K562 (cell line): ENCODE measurements around the gene MTA2. TPM values are rescaled to one million over a fixed set of nuclear protein-coding genes. Genes with fewer than 3 reads are reported as not detected.

Source experiments
- CSDE1 ChIP-seq, 2 experiments: fragments of 450-650 bp; IDR thresholded peaks; 2 replicates each; pipeline ENCODE4 v1.6.1; 2016; ENCODE audit warnings: mild to moderate bottlenecking in 1 of 2
- FOS ChIP-seq: IDR thresholded peaks from 3 replicates; pipeline ENCODE4 v1.6.1; 2011; ENCODE audit not compliant: insufficient read length; ENCODE audit errors: extremely low read depth
- GABPB1 ChIP-seq: sonication (generic); formaldehyde crosslinking; IDR thresholded peaks from 2 replicates; pipeline ENCODE4 v1.8.0; 2022; ENCODE audit warnings: mild to moderate bottlenecking, missing genetic modification reagents
- HLTF ChIP-seq: fragments of 450-650 bp; IDR thresholded peaks from 2 replicates; pipeline ENCODE4 v1.6.1; 2016
- LEF1 ChIP-seq: fragments of 450-650 bp; IDR thresholded peaks from 2 replicates; pipeline ENCODE4 v1.6.1; 2016; ENCODE audit warnings: mild to moderate bottlenecking
- MCM5 ChIP-seq: fragments of 450-650 bp; IDR thresholded peaks from 2 replicates; pipeline ENCODE4 v1.6.1; 2016; ENCODE audit warnings: low read depth
- MCM7 ChIP-seq, 2 experiments: fragments of 450-650 bp; IDR thresholded peaks; 2 replicates each; pipeline ENCODE4 v1.6.1; 2016 to 2018
- MXI1 ChIP-seq: IDR thresholded peaks from 2 replicates; pipeline ENCODE4 v1.6.1; 2011; ENCODE audit warnings: low read depth, mild to moderate bottlenecking, improper control_type of control experiment, low read length
- NEUROD1 ChIP-seq: fragments of 150-350 bp; IDR thresholded peaks from 2 replicates; pipeline ENCODE4 v1.6.1; 2014; ENCODE audit warnings: borderline replicate concordance, low read length, low read depth; ENCODE audit not compliant: partially characterized antibody
- POLR2G ChIP-seq: fragments of 200-400 bp; formaldehyde crosslinking; IDR thresholded peaks from 2 replicates; pipeline ENCODE4 v1.6.1; 2017; ENCODE audit warnings: low read depth, mild to moderate bottlenecking, antibody characterized with exemption, low read length, moderate library complexity
- RBM39 ChIP-seq: fragments of 200-400 bp; formaldehyde crosslinking; optimal IDR thresholded peaks from 2 replicates; pipeline ENCODE3; 2018; ENCODE audit warnings: low read depth, low read length
- RNF2 ChIP-seq: sonication (generic); IDR thresholded peaks from 2 replicates; pipeline ENCODE4 v1.6.1; 2016
- SMARCC2 ChIP-seq: fragments of 450-650 bp; IDR thresholded peaks from 2 replicates; pipeline ENCODE4 v1.6.1; 2017; ENCODE audit warnings: antibody characterized with exemption, moderate library complexity, mild to moderate bottlenecking, low read depth
- SPI1 ChIP-seq: IDR thresholded peaks from 2 replicates; pipeline ENCODE4 v1.6.1; 2011; ENCODE audit warnings: low read depth, low read length, control low read depth, borderline replicate concordance
- TAL1 ChIP-seq: fragments of 450-650 bp; IDR thresholded peaks from 2 replicates; pipeline ENCODE4 v1.6.1; 2016; ENCODE audit warnings: mild to moderate bottlenecking
- TCF3 ChIP-seq: sonication (generic); formaldehyde crosslinking; IDR thresholded peaks from 2 replicates; pipeline ENCODE4 v1.4.0; 2020; ENCODE audit warnings: mild to moderate bottlenecking, missing genetic modification reagents
- ZNF121 ChIP-seq: sonication (generic); formaldehyde crosslinking; conservative IDR thresholded peaks from 2 replicates; pipeline ENCODE4 v1.8.0; 2022; ENCODE audit warnings: missing genetic modification reagents
- ZNF41 ChIP-seq: fragments of 250-450 bp; sonication (Bioruptor Pico); conservative IDR thresholded peaks from 2 replicates; pipeline ENCODE4 v1.4.0; 2020; ENCODE audit warnings: mild to moderate bottlenecking
- polyA plus RNA-seq, 8 experiments: library from polyadenylated mRNA; depleted of rRNA in 4 of 8; stranded (reverse) in 5 of 8; unstranded in 3 of 8; fragments of >200 nt; fragmentation: Nextera tagmentation in 2 of 8; fragmentation: Illumina TruSeq in 1 of 8; extraction: Ambion mirVana in 2 of 8; extraction: Trizol in 1 of 8; gene quantifications; 2 replicates each; pipeline versions ENCODE4 v1.2.1 to v1.2.3, GENCODE V29; 2011 to 2014; ENCODE audit warnings: inconsistent platforms in 1 of 8, missing spikeins in 1 of 8
- total RNA-seq, 7 experiments: library from RNA; depleted of rRNA in 6 of 7; stranded (reverse); fragments of >200 nt in 6 of 7; fragmentation: Illumina TruSeq in 2 of 7; extraction: Trizol in 2 of 7; gene quantifications; 2 replicates each; pipeline versions ENCODE4 v1.2.1 to v1.2.3, GENCODE V29; 2011 to 2021; ENCODE audit warnings: low replicate concordance in 1 of 7
- TF ChIP-seq, protein P1 (sequence below): fragments of 450-650 bp; conservative IDR thresholded peaks from 2 replicates; pipeline ENCODE4 v1.6.1; 2016; ENCODE audit warnings: missing genetic modification characterization, low read depth, mild to moderate bottlenecking, control low read depth, missing compliant biosample characterization
- TF ChIP-seq, protein P2 (sequence below): fragments of 450-650 bp; formaldehyde crosslinking; IDR thresholded peaks from 2 replicates; pipeline ENCODE4 v1.4.0; 2020; ENCODE audit warnings: mild to moderate bottlenecking, mixed read lengths
- TF ChIP-seq, protein P3 (sequence below): fragments of 450-650 bp; IDR thresholded peaks from 2 replicates; pipeline ENCODE4 v1.6.1; 2016
- TF ChIP-seq, protein P4 (sequence below): fragments of 450-650 bp; IDR thresholded peaks from 2 replicates; pipeline ENCODE4 v1.6.1; 2014; ENCODE audit warnings: low read depth, mild to moderate bottlenecking, moderate library complexity, borderline replicate concordance
- TF ChIP-seq, protein P5 (sequence below): fragments of 450-650 bp; formaldehyde crosslinking; IDR thresholded peaks from 2 replicates; pipeline ENCODE4 v1.4.0; 2020; ENCODE audit warnings: mild to moderate bottlenecking, moderate library complexity

Gene MTA2
- total and polyA plus RNA-seq, 9 of the 15 experiments (the other 6 are each of a cell fraction or from before 2014, with no cell fraction given) = 6.2 to 220 (median 172) TPM

DNA sequence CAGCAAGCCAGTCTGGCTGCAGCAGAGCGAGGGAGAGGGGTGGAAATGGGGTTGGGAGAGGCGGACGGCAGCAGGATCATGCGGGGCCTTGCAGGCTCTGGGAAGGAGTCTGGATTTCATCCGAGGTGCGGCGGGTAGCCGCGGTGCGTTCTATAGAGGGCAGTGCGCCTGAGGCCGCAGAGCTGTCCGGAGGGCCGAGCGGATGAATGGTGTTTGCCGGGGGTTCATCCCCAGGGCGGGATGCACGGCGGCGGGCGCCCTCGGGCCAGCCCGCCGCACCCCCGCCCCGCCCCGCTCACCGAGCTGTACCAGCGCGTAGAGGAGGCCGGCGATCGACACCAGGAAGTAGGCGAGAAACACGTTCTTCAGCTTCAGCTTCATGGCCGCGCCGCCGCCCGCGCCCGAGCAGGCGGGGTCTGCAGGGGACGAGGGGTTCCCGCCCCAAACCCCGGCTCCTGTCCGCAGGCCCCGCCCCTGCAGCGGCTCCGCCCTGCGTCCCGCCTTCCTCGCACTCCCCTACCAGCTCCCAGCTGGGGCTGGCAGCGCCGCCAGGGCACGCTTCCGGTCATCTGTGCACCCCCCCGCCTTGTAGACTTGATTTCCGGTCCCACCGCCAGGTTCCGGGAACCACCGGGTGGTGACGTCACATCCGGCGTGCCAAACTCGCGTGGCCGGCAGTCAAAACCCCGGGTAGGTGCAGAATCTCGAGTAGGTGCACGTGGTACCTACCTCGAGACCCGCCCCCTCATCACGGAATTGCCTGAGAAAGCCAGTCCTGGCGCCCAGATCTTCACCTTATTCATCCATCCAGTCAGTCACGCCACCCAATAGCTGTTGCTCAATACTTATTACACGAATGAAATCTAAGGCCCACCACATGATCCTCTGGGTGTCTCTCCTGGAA, 20.2 kb upstream of the MTA2 start, which contains the start of gene B3GAT3 (continued):
- TF ChIP-seq, protein P1, sequence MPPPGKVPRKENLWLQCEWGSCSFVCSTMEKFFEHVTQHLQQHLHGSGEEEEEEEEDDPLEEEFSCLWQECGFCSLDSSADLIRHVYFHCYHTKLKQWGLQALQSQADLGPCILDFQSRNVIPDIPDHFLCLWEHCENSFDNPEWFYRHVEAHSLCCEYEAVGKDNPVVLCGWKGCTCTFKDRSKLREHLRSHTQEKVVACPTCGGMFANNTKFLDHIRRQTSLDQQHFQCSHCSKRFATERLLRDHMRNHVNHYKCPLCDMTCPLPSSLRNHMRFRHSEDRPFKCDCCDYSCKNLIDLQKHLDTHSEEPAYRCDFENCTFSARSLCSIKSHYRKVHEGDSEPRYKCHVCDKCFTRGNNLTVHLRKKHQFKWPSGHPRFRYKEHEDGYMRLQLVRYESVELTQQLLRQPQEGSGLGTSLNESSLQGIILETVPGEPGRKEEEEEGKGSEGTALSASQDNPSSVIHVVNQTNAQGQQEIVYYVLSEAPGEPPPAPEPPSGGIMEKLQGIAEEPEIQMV = no peak
- TF ChIP-seq, protein P2, sequence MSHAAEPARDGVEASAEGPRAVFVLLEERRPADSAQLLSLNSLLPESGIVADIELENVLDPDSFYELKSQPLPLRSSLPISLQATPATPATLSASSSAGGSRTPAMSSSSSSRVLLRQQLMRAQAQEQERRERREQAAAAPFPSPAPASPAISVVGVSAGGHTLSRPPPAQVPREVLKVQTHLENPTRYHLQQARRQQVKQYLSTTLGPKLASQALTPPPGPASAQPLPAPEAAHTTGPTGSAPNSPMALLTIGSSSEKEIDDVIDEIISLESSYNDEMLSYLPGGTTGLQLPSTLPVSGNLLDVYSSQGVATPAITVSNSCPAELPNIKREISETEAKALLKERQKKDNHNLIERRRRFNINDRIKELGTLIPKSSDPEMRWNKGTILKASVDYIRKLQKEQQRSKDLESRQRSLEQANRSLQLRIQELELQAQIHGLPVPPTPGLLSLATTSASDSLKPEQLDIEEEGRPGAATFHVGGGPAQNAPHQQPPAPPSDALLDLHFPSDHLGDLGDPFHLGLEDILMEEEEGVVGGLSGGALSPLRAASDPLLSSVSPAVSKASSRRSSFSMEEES = no peak
- TF ChIP-seq, protein P3, sequence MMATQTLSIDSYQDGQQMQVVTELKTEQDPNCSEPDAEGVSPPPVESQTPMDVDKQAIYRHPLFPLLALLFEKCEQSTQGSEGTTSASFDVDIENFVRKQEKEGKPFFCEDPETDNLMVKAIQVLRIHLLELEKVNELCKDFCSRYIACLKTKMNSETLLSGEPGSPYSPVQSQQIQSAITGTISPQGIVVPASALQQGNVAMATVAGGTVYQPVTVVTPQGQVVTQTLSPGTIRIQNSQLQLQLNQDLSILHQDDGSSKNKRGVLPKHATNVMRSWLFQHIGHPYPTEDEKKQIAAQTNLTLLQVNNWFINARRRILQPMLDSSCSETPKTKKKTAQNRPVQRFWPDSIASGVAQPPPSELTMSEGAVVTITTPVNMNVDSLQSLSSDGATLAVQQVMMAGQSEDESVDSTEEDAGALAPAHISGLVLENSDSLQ = peak; percentile 65
- no peak for TF ChIP-seq SPI1
- TF ChIP-seq ZNF41 (CRISPR knock-in tag) = no peak
- no peak; the same call in 1 of the 2 replicates for TF ChIP-seq SMARCC2
- TF ChIP-seq GABPB1 = peak; percentile 98
- TF ChIP-seq RNF2 = peak; percentile 75
- TF ChIP-seq TAL1 = no peak
- no peak for TF ChIP-seq RBM39
- TF ChIP-seq FOS = no peak
- TF ChIP-seq CSDE1 (IDR thresholded peaks at IDR 0.05) = no peak; a peak in 1 of 4 replicates
- no peak for TF ChIP-seq LEF1
- peak; percentile 73 for TF ChIP-seq NEUROD1
- peak; percentile 93 for TF ChIP-seq POLR2G
- no peak for TF ChIP-seq MCM5
- TF ChIP-seq, protein P4, sequence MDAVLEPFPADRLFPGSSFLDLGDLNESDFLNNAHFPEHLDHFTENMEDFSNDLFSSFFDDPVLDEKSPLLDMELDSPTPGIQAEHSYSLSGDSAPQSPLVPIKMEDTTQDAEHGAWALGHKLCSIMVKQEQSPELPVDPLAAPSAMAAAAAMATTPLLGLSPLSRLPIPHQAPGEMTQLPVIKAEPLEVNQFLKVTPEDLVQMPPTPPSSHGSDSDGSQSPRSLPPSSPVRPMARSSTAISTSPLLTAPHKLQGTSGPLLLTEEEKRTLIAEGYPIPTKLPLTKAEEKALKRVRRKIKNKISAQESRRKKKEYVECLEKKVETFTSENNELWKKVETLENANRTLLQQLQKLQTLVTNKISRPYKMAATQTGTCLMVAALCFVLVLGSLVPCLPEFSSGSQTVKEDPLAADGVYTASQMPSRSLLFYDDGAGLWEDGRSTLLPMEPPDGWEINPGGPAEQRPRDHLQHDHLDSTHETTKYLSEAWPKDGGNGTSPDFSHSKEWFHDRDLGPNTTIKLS = peak; percentile 79
- TF ChIP-seq MCM7 (IDR thresholded peaks at IDR 0.05) = no peak
- TF ChIP-seq, protein P5, sequence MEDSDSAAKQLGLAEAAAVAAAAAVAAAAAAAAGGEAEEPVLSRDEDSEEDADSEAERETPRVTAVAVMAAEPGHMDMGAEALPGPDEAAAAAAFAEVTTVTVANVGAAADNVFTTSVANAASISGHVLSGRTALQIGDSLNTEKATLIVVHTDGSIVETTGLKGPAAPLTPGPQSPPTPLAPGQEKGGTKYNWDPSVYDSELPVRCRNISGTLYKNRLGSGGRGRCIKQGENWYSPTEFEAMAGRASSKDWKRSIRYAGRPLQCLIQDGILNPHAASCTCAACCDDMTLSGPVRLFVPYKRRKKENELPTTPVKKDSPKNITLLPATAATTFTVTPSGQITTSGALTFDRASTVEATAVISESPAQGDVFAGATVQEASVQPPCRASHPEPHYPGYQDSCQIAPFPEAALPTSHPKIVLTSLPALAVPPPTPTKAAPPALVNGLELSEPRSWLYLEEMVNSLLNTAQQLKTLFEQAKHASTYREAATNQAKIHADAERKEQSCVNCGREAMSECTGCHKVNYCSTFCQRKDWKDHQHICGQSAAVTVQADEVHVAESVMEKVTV (CRISPR knock-in tag) = no peak
- no peak for TF ChIP-seq HLTF
- peak; percentile 98 for TF ChIP-seq MXI1
- TF ChIP-seq TCF3 (CRISPR knock-in tag) = 0 out of 2 replicates have a peak, but pooled peaks have one; percentile 27
- TF ChIP-seq ZNF121 (CRISPR knock-in tag) = no peak
